Esophagus muscularis mucosa (tissue), 3 donors: ENCODE data around the gene WNT7B.

Experiments used
- CTCF ChIP-seq, 3 experiments: fragments of 200-600 bp in 2 of 3; fragments of 450-650 bp in 1 of 3; sonication (generic) in 2 of 3; IDR thresholded peaks; one replicate each; pipeline ENCODE4 v1.5.1; 2017 to 2019; ENCODE audit warnings: antibody characterized with exemption in 3 of 3, mild to moderate bottlenecking in 2 of 3, moderate library complexity in 1 of 3
- POLR2A ChIP-seq: fragments of 450-650 bp; IDR thresholded peaks from one replicate; pipeline ENCODE4 v1.6.1; 2017; ENCODE audit warnings: antibody characterized with exemption, moderate library complexity, mild to moderate bottlenecking, low read depth
- POLR2AphosphoS5 ChIP-seq, 2 donors: sonication (generic); formaldehyde crosslinking; IDR thresholded peaks; one replicate each; pipeline ENCODE4 v1.6.1; 2017; ENCODE audit warnings: antibody characterized with exemption in 2 of 2

GRCh38 chr22:45995405-45996101 lies 18.6 kb upstream of the WNT7B start:
- TF ChIP-seq CTCF (IDR thresholded peaks at IDR 0.05), result no peak
- TF ChIP-seq POLR2A, result no peak
- no peak for TF ChIP-seq POLR2AphosphoS5 (IDR thresholded peaks at IDR 0.05)
